HepG2 (cell line): ENCODE results near the gene TMEM184B. TPM values are rescaled to one million over a fixed set of nuclear protein-coding genes. Genes with fewer than 3 reads are reported as not detected.

Experiments used
- FOSL2 ChIP-seq: sonication (generic); formaldehyde crosslinking; IDR thresholded peaks from 2 replicates; pipeline ENCODE4 v1.4.0; 2020; ENCODE audit warnings: missing genetic modification reagents
- MTF2 ChIP-seq: sonication (generic); formaldehyde crosslinking; IDR thresholded peaks from 2 replicates; pipeline ENCODE4 v1.5.0; 2020; ENCODE audit warnings: missing genetic modification reagents, borderline replicate concordance
- PITX1 ChIP-seq: sonication (generic); formaldehyde crosslinking; IDR thresholded peaks from 2 replicates; pipeline ENCODE4 v1.5.1; 2020; ENCODE audit warnings: mild to moderate bottlenecking, missing genetic modification reagents
- POGK ChIP-seq: sonication (generic); formaldehyde crosslinking; conservative IDR thresholded peaks from 2 replicates; pipeline ENCODE4 v1.8.0; 2022; ENCODE audit warnings: mild to moderate bottlenecking, moderate library complexity, missing genetic modification reagents
- SOX13 ChIP-seq, 3 experiments: fragments of 450-650 bp in 1 of 3; sonication (generic) in 1 of 3; formaldehyde crosslinking in 1 of 3; IDR thresholded peaks in 2 of 3; conservative IDR thresholded peaks in 1 of 3; 2 replicates each; pipeline versions ENCODE4 v1.5.0 to v1.6.1; 2016 to 2020; ENCODE audit warnings: antibody characterized with exemption in 1 of 3, mild to moderate bottlenecking in 1 of 3, missing compliant biosample characterization in 1 of 3, missing genetic modification reagents in 1 of 3, moderate library complexity in 1 of 3
- SP5 ChIP-seq: IDR thresholded peaks from 2 replicates; pipeline ENCODE4 v1.6.1; 2016; ENCODE audit warnings: low read depth, borderline replicate concordance
- TGIF2 ChIP-seq: IDR thresholded peaks from 2 replicates; pipeline ENCODE4 v1.6.1; 2016; ENCODE audit warnings: control low read depth, missing compliant biosample characterization
- ZNF253 ChIP-seq: sonication (generic); formaldehyde crosslinking; IDR thresholded peaks from 2 replicates; pipeline ENCODE4 v1.8.0; 2022; ENCODE audit warnings: mild to moderate bottlenecking, missing genetic modification reagents, borderline replicate concordance
- ZNF550 ChIP-seq: sonication (generic); formaldehyde crosslinking; IDR thresholded peaks from 2 replicates; pipeline ENCODE4 v1.4.0; 2020; ENCODE audit warnings: mild to moderate bottlenecking, missing genetic modification reagents, borderline replicate concordance
- ZSCAN20 ChIP-seq: sonication (generic); formaldehyde crosslinking; IDR thresholded peaks from 2 replicates; pipeline ENCODE4 v1.4.0; 2020; ENCODE audit warnings: missing genetic modification reagents, mild to moderate bottlenecking, borderline replicate concordance
- polyA plus RNA-seq, 8 experiments: library from polyadenylated mRNA; depleted of rRNA in 3 of 8; stranded (reverse) in 7 of 8; unstranded in 1 of 8; fragments of >200 nt; fragmentation: Illumina TruSeq in 4 of 8; extraction: Trizol in 4 of 8; gene quantifications; 2 replicates each; pipeline versions ENCODE4 v1.2.1 to v1.2.3, GENCODE V29; 2011 to 2016; ENCODE audit warnings: low read depth in 4 of 8, missing spikeins in 1 of 8, mixed read lengths in 1 of 8; ENCODE audit not compliant: insufficient read depth in 1 of 8
- total RNA-seq, 5 experiments: library from RNA; depleted of rRNA; stranded (reverse); fragments of >200 nt; fragmentation: Illumina TruSeq; extraction: Trizol; gene quantifications; 2 replicates each; pipeline ENCODE4 v1.2.3, GENCODE V29; 2016; ENCODE audit warnings: low read depth in 1 of 5
- TF ChIP-seq, protein P1 (sequence below): sonication (generic); formaldehyde crosslinking; IDR thresholded peaks from 2 replicates; pipeline ENCODE4 v1.4.0; 2020; ENCODE audit warnings: mild to moderate bottlenecking, missing genetic modification reagents
- TF ChIP-seq, protein P2 (sequence below): sonication (generic); formaldehyde crosslinking; IDR thresholded peaks from 2 replicates; pipeline ENCODE4 v1.8.0; 2022; ENCODE audit warnings: missing genetic modification reagents, mild to moderate bottlenecking, borderline replicate concordance
- TF ChIP-seq, protein P3 (sequence below): IDR thresholded peaks from 2 replicates; pipeline ENCODE4 v1.6.1; 2016; ENCODE audit warnings: mild to moderate bottlenecking
- TF ChIP-seq, protein P4 (sequence below): sonication (generic); formaldehyde crosslinking; IDR thresholded peaks from 2 replicates; pipeline ENCODE4 v1.5.0; 2020; ENCODE audit warnings: missing genetic modification reagents, mild to moderate bottlenecking, borderline replicate concordance
- TF ChIP-seq, protein P5 (sequence below): sonication (generic); formaldehyde crosslinking; IDR thresholded peaks from 2 replicates; pipeline ENCODE4 v1.5.1; 2020; ENCODE audit warnings: missing genetic modification reagents, mild to moderate bottlenecking, borderline replicate concordance

TMEM184B gene
- total and polyA plus RNA-seq, 2 of the 13 experiments (the other 11 are each of a cell fraction or from before 2014, with no cell fraction given) = 15.9 to 16.0 TPM

DNA sequence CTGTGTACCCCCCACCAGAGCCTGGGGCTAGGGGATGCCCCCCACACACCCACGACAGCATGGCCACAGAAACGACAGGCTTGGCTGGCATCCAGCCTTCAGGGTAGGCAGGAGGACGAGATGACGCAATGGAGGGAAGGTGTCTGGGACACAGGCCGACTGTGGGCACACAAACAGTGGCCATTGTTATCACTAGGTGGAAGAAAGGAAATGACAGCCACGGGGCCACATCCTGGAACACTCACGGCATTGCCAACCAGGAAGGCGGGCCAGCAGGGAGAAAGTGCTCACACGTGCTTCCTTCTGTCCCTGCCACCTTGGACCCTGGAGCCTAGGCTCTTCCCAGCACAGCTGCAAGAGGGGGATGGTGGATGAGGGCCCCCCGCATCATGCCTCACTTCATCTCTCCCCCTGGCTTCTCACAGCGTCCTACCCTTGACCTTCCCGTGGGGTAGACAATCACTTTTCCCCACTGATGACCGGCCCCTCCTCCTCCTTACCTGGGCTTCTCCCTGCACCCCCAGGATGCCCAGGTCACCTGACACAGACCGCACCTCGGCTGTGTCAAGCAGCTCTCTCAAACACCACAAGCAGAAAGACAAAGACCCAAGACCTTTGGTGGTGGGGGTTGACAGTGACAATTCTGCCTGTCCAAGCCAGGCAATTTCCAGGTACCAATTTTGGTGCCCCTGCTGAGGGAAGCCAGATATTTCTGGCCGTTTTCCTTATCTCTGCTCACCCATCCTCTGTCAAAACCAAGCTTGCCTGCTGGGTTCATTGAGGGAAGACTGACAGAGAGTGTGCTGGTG is 99.8 kb downstream of the TMEM184B start (continued):
- TF ChIP-seq, protein P1, sequence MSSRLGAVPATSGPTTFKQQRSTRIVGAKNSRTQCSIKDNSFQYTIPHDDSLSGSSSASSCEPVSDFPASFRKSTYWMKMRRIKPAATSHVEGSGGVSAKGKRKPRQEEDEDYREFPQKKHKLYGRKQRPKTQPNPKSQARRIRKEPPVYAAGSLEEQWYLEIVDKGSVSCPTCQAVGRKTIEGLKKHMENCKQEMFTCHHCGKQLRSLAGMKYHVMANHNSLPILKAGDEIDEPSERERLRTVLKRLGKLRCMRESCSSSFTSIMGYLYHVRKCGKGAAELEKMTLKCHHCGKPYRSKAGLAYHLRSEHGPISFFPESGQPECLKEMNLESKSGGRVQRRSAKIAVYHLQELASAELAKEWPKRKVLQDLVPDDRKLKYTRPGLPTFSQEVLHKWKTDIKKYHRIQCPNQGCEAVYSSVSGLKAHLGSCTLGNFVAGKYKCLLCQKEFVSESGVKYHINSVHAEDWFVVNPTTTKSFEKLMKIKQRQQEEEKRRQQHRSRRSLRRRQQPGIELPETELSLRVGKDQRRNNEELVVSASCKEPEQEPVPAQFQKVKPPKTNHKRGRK = no peak
- TF ChIP-seq, protein P2, sequence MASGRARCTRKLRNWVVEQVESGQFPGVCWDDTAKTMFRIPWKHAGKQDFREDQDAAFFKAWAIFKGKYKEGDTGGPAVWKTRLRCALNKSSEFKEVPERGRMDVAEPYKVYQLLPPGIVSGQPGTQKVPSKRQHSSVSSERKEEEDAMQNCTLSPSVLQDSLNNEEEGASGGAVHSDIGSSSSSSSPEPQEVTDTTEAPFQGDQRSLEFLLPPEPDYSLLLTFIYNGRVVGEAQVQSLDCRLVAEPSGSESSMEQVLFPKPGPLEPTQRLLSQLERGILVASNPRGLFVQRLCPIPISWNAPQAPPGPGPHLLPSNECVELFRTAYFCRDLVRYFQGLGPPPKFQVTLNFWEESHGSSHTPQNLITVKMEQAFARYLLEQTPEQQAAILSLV (CRISPR knock-in tag) = no peak
- TF ChIP-seq SP5 (CRISPR knock-in tag) = no peak; the same call in 1 of the 2 replicates
- TF ChIP-seq POGK (CRISPR knock-in tag) = 0 out of 2 replicates have a peak, but pooled peaks have one; percentile 3
- peak; percentile 59; the same call in 1 of the 2 replicates for TF ChIP-seq TGIF2 (CRISPR knock-in tag)
- TF ChIP-seq, protein P3, sequence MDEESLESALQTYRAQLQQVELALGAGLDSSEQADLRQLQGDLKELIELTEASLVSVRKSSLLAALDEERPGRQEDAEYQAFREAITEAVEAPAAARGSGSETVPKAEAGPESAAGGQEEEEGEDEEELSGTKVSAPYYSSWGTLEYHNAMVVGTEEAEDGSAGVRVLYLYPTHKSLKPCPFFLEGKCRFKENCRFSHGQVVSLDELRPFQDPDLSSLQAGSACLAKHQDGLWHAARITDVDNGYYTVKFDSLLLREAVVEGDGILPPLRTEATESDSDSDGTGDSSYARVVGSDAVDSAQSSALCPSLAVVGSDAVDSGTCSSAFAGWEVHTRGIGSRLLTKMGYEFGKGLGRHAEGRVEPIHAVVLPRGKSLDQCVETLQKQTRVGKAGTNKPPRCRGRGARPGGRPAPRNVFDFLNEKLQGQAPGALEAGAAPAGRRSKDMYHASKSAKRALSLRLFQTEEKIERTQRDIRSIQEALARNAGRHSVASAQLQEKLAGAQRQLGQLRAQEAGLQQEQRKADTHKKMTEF (CRISPR knock-in tag) = peak; percentile 56; the same call in 1 of the 2 replicates
- TF ChIP-seq ZNF253 (CRISPR knock-in tag) = 0 out of 2 replicates have a peak, but pooled peaks have one; percentile 45
- TF ChIP-seq, protein P4, sequence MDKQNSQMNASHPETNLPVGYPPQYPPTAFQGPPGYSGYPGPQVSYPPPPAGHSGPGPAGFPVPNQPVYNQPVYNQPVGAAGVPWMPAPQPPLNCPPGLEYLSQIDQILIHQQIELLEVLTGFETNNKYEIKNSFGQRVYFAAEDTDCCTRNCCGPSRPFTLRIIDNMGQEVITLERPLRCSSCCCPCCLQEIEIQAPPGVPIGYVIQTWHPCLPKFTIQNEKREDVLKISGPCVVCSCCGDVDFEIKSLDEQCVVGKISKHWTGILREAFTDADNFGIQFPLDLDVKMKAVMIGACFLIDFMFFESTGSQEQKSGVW (CRISPR knock-in tag) = no peak
- TF ChIP-seq ZSCAN20 (CRISPR knock-in tag) = no peak
- TF ChIP-seq FOSL2 = peak; percentile 79
- no peak for TF ChIP-seq PITX1 (CRISPR knock-in tag)
- TF ChIP-seq, protein P5, sequence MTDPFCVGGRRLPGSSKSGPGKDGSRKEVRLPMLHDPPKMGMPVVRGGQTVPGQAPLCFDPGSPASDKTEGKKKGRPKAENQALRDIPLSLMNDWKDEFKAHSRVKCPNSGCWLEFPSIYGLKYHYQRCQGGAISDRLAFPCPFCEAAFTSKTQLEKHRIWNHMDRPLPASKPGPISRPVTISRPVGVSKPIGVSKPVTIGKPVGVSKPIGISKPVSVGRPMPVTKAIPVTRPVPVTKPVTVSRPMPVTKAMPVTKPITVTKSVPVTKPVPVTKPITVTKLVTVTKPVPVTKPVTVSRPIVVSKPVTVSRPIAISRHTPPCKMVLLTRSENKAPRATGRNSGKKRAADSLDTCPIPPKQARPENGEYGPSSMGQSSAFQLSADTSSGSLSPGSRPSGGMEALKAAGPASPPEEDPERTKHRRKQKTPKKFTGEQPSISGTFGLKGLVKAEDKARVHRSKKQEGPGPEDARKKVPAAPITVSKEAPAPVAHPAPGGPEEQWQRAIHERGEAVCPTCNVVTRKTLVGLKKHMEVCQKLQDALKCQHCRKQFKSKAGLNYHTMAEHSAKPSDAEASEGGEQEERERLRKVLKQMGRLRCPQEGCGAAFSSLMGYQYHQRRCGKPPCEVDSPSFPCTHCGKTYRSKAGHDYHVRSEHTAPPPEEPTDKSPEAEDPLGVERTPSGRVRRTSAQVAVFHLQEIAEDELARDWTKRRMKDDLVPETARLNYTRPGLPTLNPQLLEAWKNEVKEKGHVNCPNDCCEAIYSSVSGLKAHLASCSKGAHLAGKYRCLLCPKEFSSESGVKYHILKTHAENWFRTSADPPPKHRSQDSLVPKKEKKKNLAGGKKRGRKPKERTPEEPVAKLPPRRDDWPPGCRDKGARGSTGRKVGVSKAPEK (CRISPR knock-in tag) = no peak
- peak; percentile 79 for TF ChIP-seq SOX13 (IDR thresholded peaks at IDR 0.05)
- TF ChIP-seq SOX13 (CRISPR knock-in tag; conservative IDR thresholded peaks at IDR 0.05 in 1 of 2, IDR thresholded peaks at IDR 0.05 in 1 of 2) = peak in 1 of 2 experiments; percentile 93; a peak in 2 of 4 replicates
- no peak for TF ChIP-seq MTF2 (CRISPR knock-in tag)
- TF ChIP-seq ZNF550 (CRISPR knock-in tag) = 0 out of 2 replicates have a peak, but pooled peaks have one; percentile 61
